ENCODE results near the gene SLC4A11.
"Not testable (repeated sequence)": the region's sequence is repeated elsewhere in the genome, so short reads cannot be mapped to it uniquely, and the experiment has no call there.

Gene SLC4A11

DNA sequence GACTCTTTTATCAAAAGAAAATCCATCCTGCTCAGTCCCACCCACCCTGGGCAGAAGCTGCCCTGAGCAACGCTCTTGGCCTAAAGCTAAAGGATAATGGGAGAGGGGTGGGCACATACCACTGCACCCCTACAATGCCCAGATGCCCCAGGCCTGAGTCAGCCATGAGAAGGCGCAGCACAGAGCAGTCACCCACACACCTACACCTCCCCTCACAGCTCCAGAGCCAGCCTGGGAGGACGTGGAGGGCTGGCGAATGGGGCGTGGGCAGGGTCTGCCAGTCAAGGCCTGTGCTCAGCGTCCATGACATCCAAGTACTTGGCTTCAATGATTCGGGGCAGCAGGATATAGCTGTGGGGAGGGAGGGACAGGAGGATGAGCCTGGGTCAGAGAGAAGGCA is 11.5 kb downstream of the SLC4A11 start:
- DNase-seq = no peak

DNA sequence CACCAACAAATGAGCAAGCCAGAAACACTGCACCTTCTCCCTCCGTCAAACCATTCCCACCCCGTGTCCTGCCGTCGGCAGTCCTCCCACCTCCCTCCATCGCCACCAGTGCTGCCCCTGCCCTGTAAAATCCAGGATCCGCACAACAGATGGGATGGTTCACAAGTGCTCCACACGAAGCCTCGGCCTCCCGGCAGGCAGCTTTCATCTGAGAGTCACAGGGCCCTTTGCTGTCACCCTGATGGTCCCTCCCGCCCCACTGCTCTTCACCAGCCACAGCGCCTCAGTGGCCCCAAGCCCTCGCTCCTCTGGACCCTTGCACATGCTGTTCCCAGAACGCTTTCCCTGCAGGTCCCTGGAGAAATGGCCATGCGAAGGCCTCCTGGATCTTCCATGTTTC is 12.1 kb downstream of the SLC4A11 start:
- no peak for DNase-seq

DNA sequence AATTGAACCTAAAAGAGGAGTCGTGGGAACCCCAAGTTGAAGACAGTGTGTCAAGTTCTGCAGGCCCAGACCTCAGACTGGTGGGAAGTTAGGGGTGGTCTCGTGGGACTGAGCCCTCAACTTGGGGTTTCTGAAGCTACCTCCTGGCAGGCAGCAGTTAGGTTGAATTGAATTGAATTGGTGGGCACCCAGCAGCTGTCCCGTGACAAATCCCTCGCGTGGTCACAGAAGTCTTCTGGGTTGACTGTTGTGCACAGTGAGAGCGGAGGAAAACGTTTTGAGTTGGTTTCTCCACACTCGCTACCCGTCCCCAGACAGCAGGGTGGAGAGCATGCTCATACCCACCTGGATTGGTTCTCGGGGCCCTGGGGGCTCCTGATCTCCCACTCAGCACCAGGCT is 12.9 kb downstream of the SLC4A11 start:
- DNase-seq = no peak

DNA sequence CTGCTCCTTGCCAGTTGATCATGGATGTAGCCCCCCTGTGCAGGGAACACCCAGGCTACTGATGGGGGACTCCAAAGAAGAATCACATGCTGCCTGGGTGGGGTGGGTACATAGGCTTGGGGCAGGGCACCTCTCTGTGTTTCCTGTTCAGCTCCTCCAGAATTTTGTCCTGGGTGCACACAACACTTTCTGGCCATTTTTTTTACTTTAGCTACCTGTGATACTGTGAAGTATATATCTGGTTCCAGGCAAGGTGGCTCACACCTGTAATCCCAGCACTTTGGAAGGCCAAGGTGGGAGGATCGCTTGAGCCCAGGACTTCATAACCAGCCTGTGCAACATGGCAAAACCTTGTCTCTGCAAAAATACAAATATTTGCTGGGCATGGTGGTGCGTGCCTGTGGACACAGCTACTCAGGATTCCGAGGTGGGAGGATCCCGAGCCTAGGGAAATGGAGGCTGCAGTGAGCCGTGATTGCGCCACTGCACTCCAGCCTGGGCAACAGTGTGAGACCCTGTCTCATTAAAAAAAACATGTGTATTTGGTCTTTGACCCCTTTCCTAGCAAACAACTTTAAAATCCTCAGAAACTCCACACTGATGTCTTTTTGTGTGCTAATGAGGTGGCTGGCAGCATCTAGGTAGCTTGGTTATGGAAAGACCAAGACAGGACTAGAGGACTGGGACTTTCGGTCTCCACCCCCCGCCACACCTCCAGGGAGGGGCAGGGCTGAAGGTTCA is 14.1 kb downstream of the SLC4A11 start:
- no peak for DNase-seq

DNA sequence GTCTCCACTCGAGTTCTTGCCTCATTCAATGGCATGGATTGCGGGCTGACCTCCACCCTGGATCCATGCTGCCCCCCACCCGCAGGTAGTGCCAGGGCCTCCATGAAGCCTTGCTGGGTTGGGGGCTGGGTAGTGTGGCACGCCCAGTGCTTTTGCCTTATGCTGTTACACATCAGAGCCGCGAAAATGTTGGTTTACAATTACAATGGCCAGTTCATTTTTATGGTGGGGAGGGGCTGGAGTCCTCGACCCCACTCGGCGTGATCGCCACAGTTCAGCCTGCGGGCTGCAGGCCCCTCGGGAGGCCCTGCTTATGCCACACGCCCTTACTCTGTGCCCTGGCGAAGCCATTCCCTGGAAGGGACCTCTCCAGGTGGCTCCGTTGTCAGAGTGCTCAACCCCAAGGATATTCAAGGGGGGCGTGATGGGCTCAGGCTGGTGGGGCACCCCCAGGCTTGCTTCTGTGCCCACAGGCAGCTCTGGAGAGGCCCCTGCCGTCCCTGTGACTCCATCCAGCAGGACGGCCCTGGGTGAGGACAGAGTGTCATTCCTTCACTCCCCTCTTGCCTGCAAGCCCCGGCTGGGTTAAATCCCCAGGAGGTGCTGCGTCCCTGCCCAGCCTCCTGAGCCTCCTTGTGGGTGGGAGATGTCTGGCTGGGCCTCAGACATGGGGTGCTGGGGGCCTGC is 14.9 kb downstream of the SLC4A11 start:
- DNase-seq = no peak

DNA sequence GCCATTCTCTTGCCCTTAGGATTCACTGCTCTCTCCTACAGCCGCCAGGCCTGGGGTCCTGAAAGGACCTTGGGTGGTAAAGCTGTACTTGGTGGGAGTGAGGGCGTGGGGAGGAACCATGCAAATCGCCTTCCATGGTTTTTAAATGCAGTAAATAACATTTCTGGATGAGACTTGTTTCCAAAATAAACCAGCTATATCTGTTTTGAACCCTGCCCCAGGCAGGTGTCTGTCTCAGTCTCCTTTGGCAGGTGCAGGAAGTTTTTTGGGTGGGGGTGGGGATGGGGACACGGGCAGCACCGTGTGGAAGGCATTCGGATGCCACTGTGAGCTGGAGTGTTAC is 15.4 kb downstream of the SLC4A11 start:
- no peak for DNase-seq

DNA sequence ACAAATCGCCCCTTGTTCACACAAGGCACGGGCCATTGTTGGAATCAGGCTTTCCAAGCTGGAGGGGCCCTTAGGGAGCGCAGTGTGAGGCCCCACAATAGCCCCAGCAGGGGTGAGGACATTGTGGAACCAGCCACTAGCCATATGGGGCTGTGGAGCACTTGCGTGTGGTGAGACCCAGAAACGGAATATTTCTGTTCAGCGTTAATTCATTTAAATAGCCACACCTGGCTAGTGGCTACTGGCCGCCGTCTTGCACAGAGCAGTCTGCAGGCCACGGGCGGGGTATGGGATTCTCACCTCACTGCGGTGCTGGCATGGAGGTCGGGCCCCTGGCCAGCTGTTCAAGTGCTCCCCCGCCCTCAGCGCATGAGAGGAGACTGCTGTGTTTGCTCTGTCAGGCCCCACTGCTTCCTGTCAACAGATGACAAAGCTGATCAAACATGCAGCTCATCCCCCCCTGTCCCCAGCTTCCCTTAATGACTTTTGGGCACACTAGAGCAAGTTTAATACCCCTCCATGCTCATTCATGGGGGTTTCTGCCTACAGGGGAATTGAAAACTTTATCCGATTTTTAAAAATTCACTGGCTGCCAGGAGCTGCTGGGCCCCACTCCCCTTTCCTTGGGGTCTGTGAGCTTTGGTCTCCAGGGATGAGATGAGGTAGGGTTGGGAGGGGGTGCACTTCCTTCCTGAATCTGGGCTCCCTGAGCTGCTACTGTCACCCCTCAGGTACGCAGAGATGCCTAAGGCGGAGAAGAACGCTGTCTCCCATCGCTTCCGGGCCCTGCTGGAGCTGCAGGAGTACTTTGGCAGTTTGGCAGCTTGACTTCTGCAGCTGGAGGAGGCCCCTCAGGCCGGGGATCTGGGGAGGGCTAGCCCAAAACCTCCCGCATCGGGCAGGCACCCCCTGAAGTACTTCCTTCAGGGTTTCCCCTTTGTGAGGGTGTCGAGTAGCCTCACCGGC is 16.1 kb downstream of the SLC4A11 start:
- peak; percentile 91 to 96 for DNase-seq

DNA sequence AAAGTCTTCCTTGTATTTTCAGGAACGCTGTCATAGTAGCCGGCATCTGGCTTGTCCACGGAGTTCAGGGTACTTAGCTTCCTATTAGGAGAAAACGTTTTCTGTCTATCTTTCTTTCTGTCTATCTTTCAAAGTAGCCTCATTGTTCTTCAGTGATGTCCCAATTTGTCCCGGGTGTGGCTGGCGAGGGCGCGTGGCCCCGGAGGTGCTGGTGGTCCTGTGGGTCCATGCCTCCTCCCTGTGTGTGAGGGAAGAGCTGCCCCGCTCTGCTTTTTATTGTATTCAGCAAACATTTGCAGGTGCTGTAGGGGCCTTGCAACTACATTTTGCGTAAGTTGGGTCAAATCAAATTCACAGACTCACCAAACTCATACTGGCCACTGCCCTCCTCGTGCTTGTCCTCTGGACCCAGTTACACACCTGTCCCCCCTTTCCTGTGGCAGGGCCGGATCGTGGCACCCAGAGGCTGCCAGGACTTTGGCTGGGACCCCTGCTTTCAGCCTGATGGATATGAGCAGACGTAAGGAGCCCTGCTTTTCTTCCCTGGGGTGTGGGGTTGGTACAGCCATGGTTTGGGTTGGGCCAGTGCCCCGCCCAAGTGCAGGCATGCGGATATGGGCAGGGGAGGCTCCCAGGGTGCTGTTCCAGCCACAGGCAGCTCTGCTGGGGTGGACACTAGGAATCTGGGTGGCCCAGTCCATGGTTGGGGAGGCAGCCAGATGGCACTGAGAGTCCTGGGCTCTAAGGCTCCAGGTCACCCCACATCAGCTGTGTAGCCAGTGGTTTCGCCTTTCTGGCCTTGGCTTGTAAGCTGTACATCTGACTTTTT is 17.4 kb downstream of the SLC4A11 start:
- DNase-seq = no peak

DNA sequence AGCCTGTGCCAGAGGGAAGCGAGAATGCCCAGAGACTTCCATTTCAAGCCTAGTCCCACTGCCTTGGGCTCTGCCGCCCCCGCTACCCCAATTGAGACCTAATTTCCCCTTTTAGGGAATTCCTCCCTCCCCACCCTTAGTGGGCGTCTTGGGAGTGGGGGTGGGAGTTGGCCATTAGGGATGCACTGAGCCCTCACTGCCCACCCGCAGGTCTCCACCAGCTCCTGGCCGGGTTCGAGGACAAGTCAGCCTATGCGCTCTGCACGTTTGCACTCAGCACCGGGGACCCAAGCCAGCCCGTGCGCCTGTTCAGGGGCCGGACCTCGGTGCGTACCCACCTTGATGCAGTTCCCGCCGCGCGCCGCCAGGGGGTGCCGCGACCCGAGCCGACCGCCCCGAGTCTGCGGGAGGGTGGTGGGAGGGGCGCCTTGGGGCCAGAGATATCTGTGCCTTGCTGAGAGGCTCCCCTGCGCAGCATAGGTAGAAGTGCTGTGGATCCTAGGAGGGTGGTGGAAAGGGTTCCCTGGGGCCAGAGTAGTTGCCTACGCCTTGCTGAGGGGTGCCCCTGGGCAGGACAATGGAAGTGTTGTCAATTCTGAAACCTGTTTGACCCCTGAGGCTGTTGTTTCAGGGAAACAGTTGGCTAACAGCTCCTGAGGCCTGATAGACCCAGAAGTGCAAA is 20.5 kb downstream of the SLC4A11 start:
- peak in 1 of 2 experiments; percentile 59 for DNase-seq

DNA sequence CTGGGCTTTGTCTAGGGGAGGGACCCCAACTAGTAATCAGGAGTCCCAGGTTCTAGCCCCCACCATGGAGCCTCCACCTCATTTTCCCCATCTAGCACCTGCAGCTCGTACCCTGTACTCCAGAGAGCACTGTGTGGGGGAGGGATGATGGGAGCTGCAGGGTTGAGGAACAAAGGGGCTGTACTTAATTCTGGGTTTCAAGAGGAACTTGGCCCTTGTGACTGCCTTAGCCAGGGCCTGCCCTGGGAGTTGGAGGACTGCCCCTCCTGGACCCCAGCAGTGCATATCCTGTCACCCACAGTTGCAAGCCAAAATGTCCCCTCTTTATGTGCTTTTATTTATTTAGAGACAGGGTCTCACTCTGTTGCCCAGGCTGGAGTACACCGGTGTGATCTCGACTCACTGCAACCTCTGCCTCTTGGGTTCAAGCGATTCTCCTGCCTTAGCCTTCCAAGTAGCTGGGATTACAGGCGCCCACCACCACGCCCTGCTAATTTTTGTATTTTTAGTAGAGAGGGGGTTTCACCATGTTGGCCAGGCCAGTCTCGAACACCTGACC is 23.6 kb downstream of the SLC4A11 start:
- not testable (repeated sequence) for DNase-seq

DNA sequence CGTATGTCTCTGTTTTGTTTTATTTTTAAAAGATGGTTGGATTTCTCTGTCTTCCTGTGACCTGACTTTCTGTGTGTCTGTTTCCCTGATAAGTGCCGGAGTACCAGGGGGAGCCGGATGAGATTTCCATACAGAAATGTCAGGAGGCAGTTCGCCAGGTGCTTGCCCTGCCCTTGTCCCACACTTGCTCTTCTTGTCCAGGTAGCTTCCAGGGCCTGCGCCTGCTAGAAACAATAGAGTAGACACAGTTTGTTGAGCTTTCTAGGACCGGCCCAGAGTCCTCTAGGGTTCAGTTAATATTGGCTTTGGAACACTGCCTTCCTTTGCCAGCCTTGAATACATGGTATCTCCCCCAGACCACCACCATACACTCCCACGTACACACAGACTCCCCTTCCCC is 25.8 kb downstream of the SLC4A11 start:
- DNase-seq = no peak

DNA sequence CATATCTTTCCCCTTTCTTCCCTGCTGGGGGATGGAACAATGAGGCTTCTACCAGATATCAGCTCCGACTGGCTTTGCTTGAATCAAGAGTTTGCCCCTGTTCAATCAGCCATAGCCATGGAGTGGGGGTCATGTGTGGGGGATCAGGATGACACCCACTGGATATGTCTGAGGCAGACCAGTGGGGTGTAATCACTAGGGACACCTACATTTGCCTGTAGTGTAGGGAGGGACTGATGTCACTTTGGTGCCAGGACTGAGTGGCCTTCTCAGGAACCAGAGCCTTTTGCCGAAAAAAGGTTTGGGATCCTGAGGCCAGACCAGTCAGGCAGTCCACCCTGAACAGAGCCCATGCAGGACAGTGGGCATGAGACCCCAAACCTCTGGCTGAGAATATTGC is 28.6 kb downstream of the SLC4A11 start:
- no peak for DNase-seq

DNA sequence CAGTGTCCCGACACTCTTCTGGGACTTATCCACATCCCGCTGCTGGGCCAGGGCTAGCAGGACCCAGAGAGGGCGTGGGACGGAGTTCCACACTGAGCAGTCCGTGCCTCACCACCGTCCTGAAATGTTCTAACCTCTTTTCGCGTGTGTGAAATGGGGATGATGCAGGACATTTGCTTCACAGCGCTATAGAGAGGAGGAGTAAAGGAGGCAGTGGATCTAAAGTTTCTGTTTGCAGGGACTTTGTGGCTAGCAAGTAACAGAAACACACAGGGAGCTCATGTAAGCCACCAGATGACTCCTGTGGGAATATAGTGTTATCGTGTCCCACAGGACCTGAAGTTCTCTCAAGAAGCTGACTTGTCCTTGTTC is 29.1 kb downstream of the SLC4A11 start:
- no peak for DNase-seq

DNA sequence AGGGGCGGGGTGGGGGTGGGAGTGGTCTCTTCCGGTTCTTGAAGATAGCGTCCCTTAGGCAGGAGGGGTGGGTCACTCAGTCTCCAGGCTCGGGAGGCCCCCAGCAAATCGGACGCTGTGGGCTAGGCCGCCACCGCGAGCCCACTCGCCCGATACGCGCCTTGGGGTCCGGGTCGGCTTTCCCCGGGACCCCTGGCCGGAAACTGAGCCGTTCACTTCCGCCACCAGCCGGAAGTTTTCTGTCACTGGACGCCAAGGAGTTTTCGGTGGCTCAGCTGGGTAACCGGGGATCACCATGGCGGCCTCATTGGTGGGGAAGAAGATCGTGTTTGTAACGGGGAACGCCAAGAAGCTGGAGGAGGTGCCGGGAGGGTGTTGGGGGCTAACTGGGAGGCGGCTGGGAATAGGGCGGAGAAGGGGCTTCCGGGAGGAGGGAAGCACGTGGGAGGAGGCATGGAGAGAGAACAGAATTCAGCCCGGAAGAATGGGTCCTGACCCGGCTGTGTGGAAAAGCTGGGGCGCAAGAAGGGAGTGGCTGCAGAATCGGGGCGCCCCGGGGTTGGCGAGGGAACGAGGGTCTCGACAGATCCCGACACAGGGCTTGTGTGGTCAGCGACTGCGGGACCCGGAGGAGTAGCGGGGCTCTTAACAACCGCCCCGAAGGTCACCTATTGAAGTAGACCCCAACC is 29.6 kb downstream of the SLC4A11 start, which contains the start of gene ITPA:
Gene ITPA, plus strand, starts transcription at position 242 of the 689 bp plus-strand sequence. Its CDS starts 54 bp downstream, at position 296.
- DNase-seq = peak; percentile 21 to 32

DNA sequence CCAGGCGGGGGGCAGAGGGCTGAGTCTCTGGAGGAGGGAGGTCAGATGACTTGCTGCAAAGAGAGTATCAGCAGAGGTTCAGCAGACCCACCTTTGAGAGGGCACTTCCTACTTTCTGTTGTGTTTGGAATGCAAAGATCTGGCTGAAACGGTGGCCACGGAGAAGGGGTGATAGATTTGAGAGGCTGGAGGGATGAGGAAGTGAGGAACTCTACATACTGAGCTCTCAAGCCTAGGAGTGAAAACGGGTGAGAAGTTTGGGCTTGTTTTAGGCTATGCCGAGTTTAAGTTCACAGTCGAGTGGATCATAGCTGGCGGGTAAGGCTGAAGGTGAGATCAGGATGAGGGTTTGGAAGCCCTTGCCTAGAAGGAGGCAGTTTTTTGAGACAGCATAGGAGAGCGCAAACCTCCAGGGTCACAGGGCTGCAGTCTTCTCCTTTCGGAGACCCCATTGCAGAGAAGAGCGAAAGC is 30.2 kb downstream of the SLC4A11 start:
- no peak for DNase-seq

DNA sequence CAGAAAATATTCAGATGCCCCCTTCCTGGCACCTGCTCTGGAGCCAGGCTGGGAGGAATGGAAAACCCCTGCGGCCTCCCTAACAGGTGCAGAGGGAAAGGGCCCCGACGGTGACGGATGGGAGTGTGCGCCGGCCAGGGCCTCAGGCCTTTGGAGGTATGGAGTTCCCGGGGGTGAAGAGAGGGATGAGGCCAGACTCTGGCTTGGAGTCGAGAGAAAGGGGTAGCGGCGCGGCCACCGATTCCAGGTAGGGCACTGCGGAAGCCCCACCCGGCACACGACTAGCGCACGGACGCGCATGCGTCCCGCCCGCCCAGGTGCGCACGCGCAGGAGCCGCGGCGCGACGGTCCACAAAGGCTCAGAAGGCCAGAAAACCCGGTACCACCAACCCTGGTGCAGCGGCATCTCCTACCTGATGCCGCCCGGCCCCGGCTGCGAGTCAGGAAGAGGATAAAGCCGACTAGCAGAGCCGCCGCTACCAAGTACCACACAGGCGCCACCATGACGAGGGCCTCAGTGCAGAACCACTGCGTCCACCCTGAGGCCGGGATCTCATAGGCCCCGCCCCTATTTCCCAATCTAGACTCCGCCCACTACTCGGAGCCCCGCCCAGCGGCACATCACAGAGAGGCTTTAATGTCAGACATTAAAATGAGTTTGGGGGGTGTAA is 34.7 kb downstream of the SLC4A11 start, which contains the start of gene DDRGK1:
Gene DDRGK1, minus strand, starts transcription at position 559 of the 671 bp plus-strand sequence. Its CDS starts 55 bp downstream, at position 504.
- DNase-seq = peak; percentile 77 to 97

DNA sequence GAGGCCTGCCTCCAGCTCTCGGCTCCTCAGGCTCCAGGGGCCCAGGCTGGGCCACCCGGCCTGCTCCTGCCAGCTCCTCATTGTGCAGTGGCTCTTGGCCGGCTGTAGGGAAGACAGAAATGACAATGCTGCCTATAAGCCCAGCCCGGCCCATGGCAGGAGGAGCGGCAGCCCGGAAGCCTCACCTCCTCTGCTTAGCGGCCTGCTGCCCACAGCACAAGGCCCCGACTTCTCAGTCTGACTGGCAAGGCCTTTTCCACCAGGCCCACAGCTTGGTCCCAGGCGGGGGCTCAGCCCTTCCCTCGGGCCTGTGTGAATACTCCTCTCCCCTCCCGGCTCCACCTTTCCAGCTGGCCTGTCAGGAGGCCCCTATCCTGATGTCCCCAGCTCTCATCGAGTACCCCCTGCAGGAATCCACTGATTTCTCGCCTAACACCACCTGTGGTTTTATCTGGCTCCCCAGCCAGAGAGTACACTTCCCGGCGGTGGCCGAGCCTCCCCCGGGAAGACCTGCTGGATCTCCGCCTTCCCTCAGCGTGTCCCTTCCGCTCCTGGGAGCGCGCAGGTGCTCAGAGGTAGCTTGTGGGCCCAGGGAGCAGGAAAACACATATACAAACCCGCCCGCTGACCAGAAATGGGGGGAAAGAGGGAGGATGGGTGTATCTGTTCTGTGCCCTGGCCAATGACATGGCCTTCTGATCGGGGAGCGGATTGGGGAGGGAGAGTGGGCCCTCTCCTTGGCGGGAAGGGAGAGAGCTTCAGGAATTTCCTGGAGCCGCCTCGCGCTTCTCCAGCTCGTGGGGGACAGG is 35.5 kb downstream of the SLC4A11 start:
- no peak for DNase-seq

DNA sequence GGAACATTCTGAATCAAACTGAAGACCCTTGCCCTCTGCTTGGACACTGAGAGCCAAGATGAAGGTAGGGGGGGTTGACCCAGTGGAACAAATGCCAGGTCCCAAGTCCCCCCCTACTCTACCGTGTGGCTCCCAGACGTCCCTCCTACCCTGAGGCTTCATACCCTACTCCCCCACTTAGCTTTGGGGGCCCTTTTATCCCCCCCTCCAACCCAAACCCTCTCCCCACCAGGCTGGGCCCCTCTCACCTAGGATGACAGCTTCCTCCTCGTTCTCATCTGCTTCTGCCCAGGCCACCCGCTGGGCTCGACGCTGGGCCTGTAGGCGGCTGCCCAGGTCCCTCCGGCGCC is 36.0 kb downstream of the SLC4A11 start:
- no peak for DNase-seq
